ENCODE measurements around the gene SNCB.
"Not testable (repeated sequence)": the region's sequence is repeated elsewhere in the genome, so short reads cannot be mapped to it uniquely, and the experiment has no call there.

Gene SNCB

DNA sequence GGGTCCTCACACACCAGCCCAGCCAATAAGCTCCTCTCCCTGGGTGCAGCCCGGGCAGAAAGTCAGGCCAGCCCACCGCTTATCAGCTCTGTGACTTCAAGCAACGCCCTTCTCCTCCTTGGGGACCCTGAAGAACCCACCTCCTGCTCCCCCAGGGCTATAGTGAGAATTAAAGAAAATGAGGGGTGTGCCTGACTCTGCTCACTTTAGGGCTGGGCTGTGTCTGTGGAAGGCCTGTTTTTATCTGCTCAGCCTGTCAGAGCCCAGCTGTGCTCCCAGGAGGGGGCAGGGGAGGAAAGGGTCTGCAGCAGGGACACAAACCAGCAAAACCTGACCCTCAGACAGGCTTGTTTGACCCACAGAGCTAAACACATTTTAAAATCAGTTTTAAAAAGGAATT, 24.3 kb downstream of the SNCB start:
- H3K4me3 ChIP-seq (ENCODE audit: low read depth, low read length), result no peak overlapping the region

DNA sequence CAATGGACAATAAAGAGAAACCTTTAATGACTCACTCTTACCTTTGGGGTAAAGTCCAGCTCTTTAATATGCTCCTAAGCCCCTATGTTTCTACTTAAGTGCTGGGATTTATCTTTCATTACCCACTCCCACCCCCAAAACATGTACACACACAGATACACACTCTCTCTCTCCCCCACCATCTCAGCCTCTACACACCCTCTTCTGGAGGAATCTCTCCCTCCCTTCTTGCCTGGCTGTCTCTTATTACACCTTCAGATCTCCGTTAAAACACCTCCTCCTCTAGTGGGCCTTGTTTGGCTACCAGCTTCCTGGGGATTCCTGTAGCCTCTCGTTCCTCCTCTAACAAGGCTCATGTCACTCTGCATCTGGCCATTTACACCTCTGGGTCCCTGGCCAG, 27.2 kb downstream of the SNCB start:
- no peak overlapping the region for H3K4me3 ChIP-seq (ENCODE audit: low read depth, low read length)

DNA sequence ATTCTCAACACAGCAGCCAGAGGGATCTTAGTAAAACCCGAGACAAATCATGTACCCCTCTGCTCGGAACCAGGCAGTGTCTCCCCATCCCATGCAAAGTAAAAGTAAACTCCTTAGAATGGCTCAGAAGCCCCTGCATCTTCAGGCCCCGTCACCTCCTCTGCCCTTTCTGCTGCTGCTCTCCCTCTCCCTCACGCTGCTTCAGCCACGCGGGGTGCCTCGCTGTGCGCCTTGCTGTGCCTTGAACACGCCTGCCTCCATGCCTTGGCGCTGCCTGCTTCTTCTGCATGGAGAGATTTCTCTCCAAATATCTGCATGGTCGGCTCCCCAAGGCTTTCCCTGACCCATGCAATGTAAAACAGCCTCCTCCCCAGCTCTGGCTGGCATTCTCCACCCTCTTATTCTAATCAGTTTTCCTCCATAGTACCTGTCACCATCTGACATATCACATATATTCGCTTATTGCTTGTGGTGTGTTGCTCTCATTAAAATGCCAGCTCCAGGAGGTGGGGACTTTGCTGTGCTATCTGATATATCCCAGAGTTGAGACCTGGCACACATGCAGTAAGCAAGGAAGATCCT, 28.3 kb downstream of the SNCB start:
- no peak overlapping the region for H3K4me3 ChIP-seq (ENCODE audit: low read depth, low read length)

DNA sequence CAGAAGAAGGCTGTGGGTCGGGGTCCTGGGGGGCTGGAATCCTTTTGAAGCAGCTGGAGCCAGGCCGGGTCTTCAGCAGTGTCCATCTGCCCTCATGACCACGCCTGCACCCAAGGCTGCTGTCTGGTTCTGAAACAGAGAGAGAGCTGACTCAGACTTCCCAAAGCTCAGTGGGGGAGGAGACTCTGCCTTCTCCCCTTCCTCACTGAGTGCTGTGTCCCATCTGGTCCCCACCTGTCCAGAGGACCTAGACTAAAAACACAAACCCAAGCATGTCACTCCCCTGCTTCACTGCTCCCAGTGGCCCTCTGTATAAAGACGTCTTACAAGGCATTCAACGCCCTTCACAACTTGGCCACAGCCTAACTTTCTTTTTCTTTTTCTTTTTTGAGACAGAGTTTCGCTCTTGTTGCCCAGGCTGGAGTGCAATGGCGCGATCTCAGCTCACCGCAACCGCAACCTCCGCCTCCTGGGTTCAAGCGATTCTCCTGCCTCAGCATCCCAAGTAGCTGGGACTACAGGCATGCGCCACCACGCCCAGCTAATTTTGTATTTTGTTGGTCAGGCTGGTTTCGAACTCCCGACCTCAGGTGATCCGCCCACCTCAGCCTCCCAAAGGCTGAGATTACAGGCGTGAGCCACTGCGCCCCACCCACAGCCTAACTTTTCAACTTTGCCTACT, 30.4 kb downstream of the SNCB start:
- not testable (repeated sequence) for H3K4me3 ChIP-seq (ENCODE audit: low read depth, low read length)

DNA sequence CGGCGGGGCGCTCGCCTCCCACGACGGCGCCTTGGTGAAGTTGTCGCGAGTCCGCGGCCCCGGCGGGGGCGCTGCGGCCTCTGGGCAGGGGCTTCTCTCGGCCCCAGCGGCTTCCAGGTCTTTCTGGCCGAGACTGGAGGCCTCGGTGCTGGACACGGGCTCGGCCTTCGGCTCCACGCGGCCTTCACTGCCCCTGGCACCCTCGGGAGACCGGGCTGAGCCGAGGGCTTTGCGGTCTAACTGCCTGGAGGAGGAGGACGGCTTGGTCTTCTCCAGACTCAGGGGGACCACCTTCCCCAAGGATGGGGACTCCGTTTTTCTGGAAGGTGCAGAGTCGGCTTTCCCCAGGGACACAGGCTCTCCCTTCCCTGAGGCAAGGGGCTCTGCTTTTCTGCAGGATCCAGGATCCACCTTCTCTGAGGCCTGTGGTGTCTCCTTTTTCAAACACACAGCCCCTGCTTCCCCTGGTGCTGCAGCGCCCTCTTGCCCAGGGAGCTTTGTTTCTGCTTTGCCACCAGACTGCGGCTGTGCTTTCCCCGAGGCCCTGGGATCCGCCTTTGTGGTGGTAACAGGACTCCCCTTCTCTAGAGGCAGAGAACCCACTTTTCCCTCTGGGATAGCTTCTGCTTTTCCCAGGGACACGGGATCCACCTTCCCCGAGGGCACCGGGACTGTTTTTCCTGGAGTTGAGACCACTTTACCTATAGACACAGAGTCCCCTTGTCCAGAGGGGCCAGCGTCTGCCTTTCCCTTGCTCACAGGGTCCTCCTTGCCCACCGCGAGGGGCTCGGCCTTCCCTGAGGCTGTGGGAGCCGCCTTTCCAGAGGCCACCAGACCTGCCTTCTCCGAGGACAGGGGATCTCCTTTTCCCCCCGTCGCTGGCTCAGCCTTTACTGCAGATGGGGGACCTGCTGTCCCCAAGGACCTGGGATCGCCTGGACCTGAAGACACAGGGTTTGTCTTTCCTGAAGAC, 32.6 kb downstream of the SNCB start:
- no peak overlapping the region for H3K4me3 ChIP-seq (ENCODE audit: low read depth, low read length)

DNA sequence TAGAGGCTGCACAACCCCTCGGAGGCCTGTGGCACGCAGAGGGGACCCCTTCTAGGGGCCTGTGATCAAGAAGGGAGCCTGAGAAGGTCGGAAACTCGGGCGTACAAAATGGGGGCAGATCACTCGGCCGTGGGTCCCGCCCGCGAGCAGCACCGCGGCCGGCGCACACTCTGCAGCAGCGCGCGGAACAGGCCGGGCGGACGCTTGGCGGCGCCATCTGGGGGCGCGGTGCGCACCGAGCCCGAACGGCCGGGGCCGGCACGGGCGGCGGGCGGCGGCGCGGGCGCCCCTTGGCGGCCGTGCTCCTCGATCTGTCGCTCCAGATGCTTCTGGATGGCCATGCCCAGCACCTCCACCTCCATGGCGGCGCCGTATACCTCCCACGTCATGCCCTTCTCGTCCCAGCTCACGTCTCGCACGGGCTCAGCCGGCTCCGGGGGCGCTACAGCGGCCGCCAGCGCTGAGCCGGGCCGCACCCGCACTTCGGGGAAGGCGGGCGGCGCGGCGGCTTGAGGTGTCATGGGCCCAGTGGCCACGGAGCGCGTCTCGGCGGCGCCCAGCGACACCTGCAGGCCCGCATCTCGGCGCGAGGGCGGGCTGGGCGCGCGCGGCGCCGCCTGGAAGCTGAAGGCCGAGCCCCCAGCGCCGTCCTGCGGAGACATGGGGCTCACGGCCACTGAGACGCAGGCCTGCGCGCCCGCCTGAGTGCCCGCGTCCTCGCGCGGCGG, 33.5 kb downstream of the SNCB start:
- no peak overlapping the region for H3K4me3 ChIP-seq (ENCODE audit: low read depth, low read length)

DNA sequence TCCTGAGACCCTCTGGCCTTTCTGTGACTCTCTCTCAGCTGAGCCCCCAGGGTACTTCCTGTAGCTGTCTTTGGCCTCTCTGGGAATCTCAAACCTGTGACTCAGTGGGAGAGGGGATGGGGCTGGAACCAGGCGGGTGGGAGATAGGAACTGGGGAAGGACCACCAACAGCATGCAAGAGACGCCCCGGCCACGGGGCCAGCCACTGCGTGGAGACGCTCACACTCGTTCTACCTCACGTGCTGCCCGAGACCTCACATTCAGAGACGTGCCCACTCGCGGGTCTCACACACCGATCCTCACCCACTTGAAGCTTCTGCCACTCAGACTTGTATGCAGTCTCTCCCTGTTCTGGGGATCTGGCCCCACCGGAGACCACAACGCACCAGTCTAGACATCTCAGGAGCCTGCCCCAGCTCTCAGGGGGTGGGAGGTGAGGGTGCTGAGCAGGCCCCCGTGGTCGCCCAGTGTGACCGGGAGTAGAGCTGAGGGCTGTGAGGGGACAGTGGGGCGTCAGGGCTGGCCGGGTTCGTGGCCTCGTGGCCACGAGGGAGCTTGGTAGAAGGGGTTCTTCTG, 34.2 kb downstream of the SNCB start:
- H3K4me3 ChIP-seq (ENCODE audit: low read depth, low read length), result no peak overlapping the region

DNA sequence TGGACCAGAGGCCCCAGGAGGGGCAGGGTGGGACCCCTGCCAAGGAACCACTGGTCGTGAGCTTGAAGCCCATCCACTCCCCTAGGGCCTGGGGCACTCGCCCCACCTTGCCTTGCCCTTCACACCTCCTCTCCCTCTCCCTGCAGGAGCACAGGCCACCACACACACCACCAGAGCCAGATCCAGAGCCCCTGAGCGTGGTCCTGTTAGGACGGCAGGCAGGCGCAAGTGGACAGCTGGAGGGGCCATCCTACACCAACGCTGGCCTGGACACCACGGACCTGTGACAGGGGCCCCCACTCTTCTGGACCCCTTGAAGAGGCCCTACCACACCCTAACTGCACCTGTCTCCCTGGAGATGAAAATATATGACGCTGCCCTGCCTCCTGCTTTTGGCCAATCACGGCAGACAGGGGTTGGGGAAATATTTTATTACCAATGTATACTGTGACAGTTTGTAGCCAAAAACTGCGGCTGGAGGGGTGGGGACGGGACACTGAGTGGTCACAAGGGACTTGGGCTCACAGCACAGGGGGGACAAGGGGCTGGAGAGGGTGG, 34.9 kb downstream of the SNCB start:
- H3K4me3 ChIP-seq (ENCODE audit: low read depth, low read length), result no peak overlapping the region

DNA sequence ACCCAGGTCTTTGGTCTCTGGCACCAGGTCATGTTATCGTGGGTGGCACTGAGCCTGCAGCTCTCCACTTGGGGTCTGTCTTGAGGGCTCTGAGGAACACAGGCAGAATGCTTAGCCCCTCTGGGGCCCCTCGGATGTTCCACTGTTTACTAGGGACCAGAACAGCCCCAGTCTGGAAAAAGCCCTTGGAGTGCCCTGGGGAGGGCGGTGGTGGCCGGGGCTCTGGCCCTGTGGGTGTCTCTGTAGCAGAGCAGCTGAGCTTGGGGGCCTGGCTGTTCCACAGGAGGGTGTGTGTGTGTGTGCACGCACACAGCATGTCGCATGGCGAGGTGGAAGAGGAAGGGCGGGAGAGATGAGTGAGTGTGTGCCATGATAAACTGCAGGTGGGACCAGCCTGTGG, 35.8 kb downstream of the SNCB start:
- no peak overlapping the region for H3K4me3 ChIP-seq (ENCODE audit: low read depth, low read length)

DNA sequence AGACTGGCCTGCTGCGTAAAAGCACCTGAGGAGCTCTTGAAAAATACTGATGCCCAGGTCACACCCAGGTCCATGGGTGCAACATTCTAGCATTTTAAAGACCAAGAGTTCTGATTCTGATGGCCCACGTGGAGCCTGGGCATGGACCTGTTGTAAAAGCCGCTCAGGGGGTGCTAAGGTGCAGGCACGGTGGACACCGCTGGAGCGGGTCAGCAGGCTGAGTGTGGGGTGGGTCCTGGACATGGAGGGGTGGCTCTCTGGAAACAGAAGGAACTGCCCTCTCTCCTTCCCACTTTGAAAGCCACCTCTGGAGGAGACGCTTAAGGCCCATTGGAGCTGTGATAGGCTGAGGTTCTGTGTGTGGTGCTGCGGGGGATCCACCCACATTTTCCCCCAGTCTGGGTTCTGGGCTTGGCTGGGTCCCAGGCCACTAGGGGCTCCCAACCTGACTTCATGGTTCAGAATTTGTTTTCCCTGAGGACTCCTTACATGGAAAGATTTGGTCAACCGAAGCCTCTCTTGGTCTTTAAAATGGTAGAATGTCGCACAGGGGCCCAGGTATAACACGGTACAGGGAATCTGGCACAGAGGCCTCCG, 37.0 kb downstream of the SNCB start:
- no peak overlapping the region for H3K4me3 ChIP-seq (ENCODE audit: low read depth, low read length)

DNA sequence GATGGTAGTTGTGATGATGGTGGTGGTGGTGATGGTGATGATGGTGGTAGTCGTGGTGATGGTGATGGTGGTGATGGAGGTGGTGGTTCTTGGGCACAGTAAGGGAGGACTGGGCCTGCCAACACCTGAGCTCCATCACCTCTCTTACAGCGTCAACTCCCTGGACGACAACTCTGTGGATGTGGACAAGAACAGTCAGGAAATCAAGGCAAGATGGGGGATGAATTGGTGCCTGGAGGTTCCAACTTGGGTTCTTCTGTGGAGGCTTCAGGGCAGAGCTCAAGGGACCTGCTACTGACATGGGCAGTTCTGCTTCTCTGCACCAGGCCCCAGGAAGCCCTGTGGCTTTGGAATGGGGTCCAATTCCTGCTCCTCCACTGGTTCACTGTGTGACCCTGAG, 37.8 kb downstream of the SNCB start:
- H3K4me3 ChIP-seq (ENCODE audit: low read depth, low read length), result no peak overlapping the region

DNA sequence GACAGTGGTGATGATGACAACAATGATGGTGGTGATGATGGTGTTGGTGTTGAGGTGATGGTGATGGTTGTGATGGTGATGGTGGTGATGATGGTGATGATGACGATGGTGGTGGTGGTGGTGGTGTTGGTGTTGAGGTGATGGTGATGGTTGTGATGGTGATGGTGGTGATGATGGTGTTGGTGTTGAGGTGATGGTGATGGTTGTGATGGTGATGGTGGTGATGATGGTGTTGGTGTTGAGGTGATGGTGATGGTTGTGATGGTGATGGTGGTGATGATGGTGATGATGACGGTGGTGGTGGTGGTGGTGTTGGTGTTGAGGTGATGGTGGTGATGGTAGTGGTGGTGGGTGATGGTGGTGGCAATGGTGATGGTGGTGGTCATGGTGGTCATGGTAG, 38.7 kb downstream of the SNCB start:
- H3K4me3 ChIP-seq (ENCODE audit: low read depth, low read length), result not testable (repeated sequence)

DNA sequence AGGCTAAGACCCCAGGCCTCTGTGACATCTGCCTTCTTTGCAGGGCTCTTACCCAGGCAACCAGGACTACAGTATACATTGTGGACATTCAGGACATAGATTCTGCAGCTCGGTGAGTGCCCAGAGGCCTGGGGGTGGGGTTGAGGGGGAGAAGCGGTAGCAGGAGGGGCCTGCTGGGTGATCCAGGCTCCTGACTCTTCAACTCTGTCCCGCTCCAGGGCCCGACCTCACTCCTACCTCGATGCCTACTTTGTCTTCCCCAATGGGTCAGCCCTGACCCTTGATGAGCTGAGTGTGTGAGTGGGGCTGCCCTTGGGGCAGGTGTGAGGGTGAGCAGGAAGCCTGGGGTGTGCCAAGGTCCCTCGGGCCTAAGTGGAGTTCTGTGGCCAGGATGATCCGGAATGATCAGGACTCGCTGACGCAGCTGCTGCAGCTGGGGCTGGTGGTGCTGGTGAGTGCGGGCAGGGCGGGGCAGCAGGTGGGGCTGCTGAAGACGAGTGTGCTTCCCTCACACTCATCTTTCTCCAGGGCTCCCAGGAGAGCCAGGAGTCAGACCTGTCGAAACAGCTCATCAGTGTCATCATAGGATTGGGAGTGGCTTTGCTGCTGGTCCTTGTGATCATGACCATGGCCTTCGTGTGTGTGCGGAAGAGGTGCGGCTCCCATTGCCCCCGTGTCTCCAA, 40.2 kb downstream of the SNCB start:
- no peak overlapping the region for H3K4me3 ChIP-seq (ENCODE audit: low read depth, low read length)

DNA sequence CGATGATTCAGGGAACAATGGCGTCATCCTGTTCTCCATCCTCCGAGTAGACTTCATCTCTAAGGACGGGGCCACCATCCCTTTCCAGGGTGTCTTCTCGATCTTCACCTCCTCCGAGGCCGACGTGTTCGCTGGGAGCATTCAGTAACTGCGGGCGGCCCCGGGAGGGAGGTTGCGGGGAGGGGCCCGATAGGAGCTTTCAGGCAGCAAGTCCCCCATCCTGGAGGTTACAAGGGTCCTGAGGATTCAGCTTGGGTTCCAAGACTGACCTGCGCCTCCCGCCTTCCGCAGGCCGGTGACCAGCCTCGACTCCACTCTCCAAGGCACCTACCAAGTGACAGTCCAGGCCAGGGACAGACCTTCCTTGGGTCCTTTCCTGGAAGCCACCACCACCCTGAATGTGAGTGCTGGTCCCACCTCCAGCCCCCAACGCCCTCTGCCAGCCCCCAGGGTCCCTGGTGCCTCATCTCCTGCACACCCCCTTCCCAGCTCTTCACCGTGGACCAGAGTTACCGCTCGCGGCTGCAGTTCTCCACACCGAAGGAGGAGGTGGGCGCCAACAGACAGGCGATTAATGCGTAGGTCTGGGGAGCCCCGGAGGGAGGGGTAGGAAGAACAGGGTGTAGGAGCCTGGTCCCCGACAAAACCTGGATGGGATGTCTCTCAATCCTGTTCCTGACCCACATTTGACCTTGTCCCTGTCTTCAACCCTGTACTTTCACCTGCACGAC, 41.1 kb downstream of the SNCB start:
- H3K4me3 ChIP-seq (ENCODE audit: low read depth, low read length), result no peak overlapping the region

DNA sequence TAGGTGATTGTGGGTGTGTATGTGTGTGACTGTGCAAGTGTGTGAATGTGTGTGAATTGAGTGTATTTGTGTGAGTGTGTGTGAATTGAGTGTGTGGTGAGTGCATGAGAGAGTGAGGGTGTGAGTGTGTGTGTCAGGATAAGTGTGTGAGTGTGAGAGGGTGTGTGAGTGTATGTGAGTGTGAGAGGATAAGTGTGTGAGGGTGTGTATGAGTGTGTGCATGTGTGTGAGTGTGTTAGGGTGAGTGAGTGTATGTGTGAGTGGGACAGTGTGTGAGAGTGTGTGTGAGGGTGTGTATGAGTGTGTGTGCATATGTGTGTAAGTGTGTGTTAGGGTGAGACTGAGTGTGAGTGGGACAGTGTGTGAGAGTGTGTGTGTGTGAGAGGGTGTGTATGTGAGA, 42.0 kb downstream of the SNCB start:
- H3K4me3 ChIP-seq (ENCODE audit: low read depth, low read length), result no peak overlapping the region

DNA sequence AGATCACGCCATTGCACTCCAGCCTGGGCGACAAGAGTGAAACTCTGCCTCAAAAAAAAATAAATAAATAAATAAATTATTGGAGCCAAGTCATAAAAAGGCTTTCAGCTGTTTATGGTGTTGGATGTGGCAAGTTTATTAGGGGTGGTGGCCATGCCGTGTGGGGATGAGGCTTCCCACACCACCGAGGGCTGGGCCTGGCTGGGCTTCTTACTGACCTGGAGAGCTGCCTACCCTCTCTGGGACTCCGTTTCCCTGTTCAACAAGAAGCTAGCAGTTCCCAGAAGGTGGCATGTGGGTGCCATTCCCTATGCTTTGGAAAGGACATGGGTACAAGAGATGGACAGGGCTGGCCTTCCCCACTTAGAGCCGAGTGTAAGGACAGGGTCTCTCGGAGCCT, 42.9 kb downstream of the SNCB start:
- no peak overlapping the region for H3K4me3 ChIP-seq (ENCODE audit: low read depth, low read length)

DNA sequence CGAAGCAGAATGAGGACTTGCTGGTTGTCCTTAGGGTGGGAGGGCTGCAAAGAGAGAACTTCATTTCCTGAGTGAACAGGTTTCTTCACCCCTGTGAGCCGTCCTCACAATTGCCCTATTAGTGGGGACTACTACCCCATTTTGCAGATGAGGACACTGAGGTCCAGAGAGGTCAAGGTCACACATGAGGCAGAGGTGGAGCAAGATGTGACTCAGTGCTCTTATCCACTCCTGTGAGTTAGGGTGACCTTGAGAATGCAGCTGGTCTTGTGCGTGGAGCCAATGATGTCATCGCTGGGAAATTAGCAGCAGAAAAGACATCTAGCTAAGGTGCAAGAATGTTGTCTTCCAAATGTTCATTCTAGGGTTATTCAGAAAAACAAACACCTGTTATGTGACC, 47.3 kb downstream of the SNCB start:
- no peak overlapping the region for H3K4me3 ChIP-seq (ENCODE audit: low read depth, low read length)

DNA sequence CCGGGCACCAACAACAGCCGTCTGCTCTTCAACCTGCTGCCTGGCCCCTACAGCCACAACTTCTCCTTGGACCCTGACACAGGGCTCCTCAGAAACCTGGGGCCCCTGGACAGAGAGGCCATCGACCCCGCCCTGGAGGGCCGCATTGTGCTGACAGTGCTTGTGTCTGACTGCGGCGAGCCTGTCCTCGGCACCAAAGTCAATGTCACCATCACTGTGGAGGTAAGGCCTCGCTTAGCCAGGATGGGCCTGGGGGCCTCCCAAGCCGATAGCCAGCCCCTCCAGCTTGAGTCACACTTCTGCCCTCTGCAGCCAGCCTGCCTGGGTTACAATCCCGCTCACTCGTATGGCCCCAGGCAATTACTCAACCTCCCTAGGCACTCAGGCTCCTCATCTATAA, 49.0 kb downstream of the SNCB start:
- no peak overlapping the region for H3K4me3 ChIP-seq (ENCODE audit: low read depth, low read length)

DNA sequence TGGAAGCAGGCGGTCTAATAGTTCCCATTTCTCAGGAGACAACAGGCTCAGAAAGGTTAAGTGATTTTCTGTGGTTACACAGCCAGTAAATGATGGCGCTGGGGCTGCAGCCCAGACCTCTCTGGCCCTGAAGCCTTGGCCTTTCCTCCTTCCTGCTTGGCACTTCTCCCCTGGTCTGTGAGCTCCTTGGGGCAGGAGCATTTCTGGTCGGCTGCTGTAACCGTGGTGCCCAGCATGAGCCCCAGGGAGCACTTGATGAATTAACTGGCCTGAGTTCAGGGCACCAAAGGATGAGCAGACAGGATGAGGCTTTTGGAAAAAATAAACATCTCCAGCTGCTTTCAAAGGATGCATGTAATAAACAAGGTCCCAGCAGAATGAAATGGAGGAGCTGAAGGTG, 51.0 kb downstream of the SNCB start:
- H3K4me3 ChIP-seq (ENCODE audit: low read depth, low read length), result no peak overlapping the region
